ENCODE results near the gene ARID1B. TPM values are rescaled to one million over a fixed set of nuclear protein-coding genes. Genes with fewer than 3 reads are reported as not detected.

ARID1B gene
- total and polyA plus RNA-seq, 9 of the 15 experiments (the other 6 are each of a cell fraction or from before 2014, with no cell fraction given): 12.5 to 50.5 (median 25.8) TPM

DNA sequence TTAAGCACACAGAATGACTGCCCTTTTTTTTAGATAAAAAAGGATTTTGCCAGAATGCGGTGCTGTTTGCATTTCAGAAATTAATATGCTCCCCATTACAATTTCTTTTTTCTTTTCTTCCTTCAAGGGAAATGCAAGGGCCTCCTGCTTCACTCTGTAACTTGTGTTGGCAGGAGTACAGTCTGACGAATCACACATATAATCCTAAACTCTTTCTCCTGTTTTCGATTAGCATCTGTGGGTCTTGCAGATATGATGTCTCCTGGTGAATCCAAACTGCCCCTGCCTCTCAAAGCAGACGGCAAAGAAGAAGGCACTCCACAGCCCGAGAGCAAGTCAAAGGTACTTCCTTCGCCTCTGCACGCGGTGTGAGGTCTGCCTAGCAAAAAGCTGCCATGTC lies 396.6 kb downstream of the ARID1B start:
- Histone ChIP-seq H3K4me2 (ENCODE audit: insufficient read depth, low read length) (no peak overlapping the region), H2AFZ (ENCODE audit: low read depth, low read length) (no peak overlapping the region), H4K20me1 (replicated peaks; ENCODE audit: control insufficient read depth, insufficient read depth, low read length) (no peaks in the 10 kb centered on the region), H3K27ac (ENCODE audit: extremely low read depth, low read depth, low read length) (no peak overlapping the region), H3K79me2 (ENCODE audit: control insufficient read depth, insufficient read depth, low read length) (no peaks in the 10 kb centered on the region), H3K4me1 (replicated peaks in 1 of 2; ENCODE audit: control insufficient read depth in 2 of 2, insufficient read depth in 2 of 2, low read length in 2 of 2) (no peaks in the 10 kb centered on the region), H3K4me3 (no peak overlapping the region), H3K9me3 (replicated peaks; ENCODE audit: control insufficient read depth, insufficient read depth, low read depth, low read length) (no peaks in the 10 kb centered on the region), H3K9me1 (ENCODE audit: control insufficient read depth, insufficient read depth, low read length) (no peaks in the 10 kb centered on the region), H3K9ac (ENCODE audit: insufficient read depth in 1 of 2, low read depth in 2 of 2, low read length in 2 of 2) (peak overlapping the region in 1 of 2 experiments; percentile 40; a peak in 1 of 4 replicates), H3K36me3 (ENCODE audit: control insufficient read depth, insufficient read depth, low read length) (peaks cover 1% of the 10 kb centered on the region; the same call in 1 of the 3 replicates), H3K27me3 (ENCODE audit: control insufficient read depth in 2 of 2, insufficient read depth in 2 of 2, low read length in 2 of 2) (no peaks in the 10 kb centered on the region; a peak in 1 of 5 replicates)
- ChIA-PET CTCF (ENCODE audit: low intra/inter-chr PET ratio) (no interaction called here), POLR2A (interaction anchor here (0.6 to 1.1 kb wide), 3 partner anchors 45 to 459 kb away, joined by 3 read pairs; no protein-coding TSS in a partner anchor)
- no peak for DNase-seq (ENCODE audit: extremely low read depth in 1 of 4, low spot score in 3 of 4)
- in situ Hi-C loops (cut with MboI) (no loop called here), intact Hi-C loops (cut with micrococcal nuclease) (no loop called here)
- no peak for ATAC-seq
- no TSS peak for BruUV-seq (replicated peaks)
- WGBS (ENCODE audit: insufficient coverage, low coverage, missing lambda C conversion rate): 86% methylated on average over 8 of the region's 8 CpGs
- FAIRE-seq: no peak
- TF ChIP-seq POLR2H (tag; IDR thresholded peaks at IDR 0.05; ENCODE audit: low read depth) (no peak), NR2F6 (CRISPR knock-in tag; IDR thresholded peaks at IDR 0.05) (no peak), ZNF668 (CRISPR knock-in tag; IDR thresholded peaks at IDR 0.05) (no peak), ZKSCAN1 (IDR thresholded peaks at IDR 0.05; ENCODE audit: low read depth, low read length) (no peak), ZNF318 (IDR thresholded peaks at IDR 0.05; ENCODE audit: borderline replicate concordance in 1 of 2, low read depth in 1 of 2) (no peak), TARDBP (IDR thresholded peaks at IDR 0.05) (no peak), TAL1 (IDR thresholded peaks at IDR 0.05) (no peak), PHF20 (IDR thresholded peaks at IDR 0.05; ENCODE audit: partially characterized antibody) (no peak), CAMTA2 (CRISPR knock-in tag; conservative IDR thresholded peaks at IDR 0.05) (no peak), ASH1L (IDR thresholded peaks at IDR 0.05; ENCODE audit: borderline replicate concordance, low read depth, partially characterized antibody) (no peak), SETDB1 (IDR thresholded peaks at IDR 0.05; ENCODE audit: low read length) (no peak), TAF9B (IDR thresholded peaks at IDR 0.05; ENCODE audit: partially characterized antibody) (no peak), HDAC2 (IDR thresholded peaks at IDR 0.05) (no peak)
